HEK293 (cell line): ENCODE results near the gene BCL2L13.

Experiments used
- CTCF ChIA-PET: fragments of 350-600 bp; formaldehyde crosslinking; extraction: SDS; loops from one replicate; lab custom pipeline; 2021; ENCODE audit warnings: antibody characterized with exemption; lab: Yijun Ruan, JAX
- POLR2A ChIA-PET: fragments of 300-600 bp; formaldehyde crosslinking; extraction: SDS; loops from one replicate; lab custom pipeline; 2020; ENCODE audit warnings: antibody characterized with exemption, inconsistent platforms; lab: Yijun Ruan, JAX
- H3K27ac ChIP-seq: fragments of 200-500 bp; sonication (Bioruptor generic); 2 replicates; pipeline ENCODE4 v1.5.1; 2014; ENCODE audit warnings: low read depth, low read length, control low read depth, inconsistent platforms; ENCODE audit errors: extremely low read depth
- H3K36me3 ChIP-seq, 2 experiments: fragments of 200-500 bp in 1 of 2; sonication (Bioruptor generic) in 1 of 2; 1 replicate in 1 of 2; 2 replicates in 1 of 2; pipeline ENCODE4 v1.5.1; 2014 to 2017; ENCODE audit warnings: inconsistent platforms in 2 of 2, low read length in 2 of 2; ENCODE audit not compliant: control insufficient read depth in 2 of 2, insufficient read depth in 1 of 2
- H3K4me1 ChIP-seq: fragments of 200-500 bp; sonication (Bioruptor generic); 2 replicates; pipeline ENCODE4 v1.5.1; 2014; ENCODE audit warnings: mild to moderate bottlenecking, low read length, inconsistent platforms; ENCODE audit not compliant: control insufficient read depth, insufficient read depth
- H3K4me3 ChIP-seq: 2 replicates; pipeline ENCODE4 v1.5.1; 2011; ENCODE audit warnings: low read depth, mild to moderate bottlenecking, control low read depth, low read length, moderate library complexity
- H3K9me3 ChIP-seq: fragments of 200-500 bp; sonication (Bioruptor generic); 2 replicates; pipeline ENCODE4 v1.5.1; 2014; ENCODE audit warnings: low read depth, low read length, inconsistent platforms; ENCODE audit not compliant: control insufficient read depth, insufficient read depth
- CTCF ChIP-seq: fragments of 450-650 bp; formaldehyde crosslinking; IDR thresholded peaks from 2 replicates; pipeline ENCODE4 v1.5.1; 2016; ENCODE audit warnings: missing biosample characterization, missing genetic modification characterization
- GLIS1 ChIP-seq: fragments of 450-650 bp; formaldehyde crosslinking; IDR thresholded peaks from 2 replicates; pipeline ENCODE4 v1.5.1; 2016; ENCODE audit warnings: missing biosample characterization, missing genetic modification characterization
- HIC1 ChIP-seq: fragments of 450-650 bp; formaldehyde crosslinking; IDR thresholded peaks from 2 replicates; pipeline ENCODE4 v1.5.1; 2016; ENCODE audit warnings: missing biosample characterization, missing genetic modification characterization
- HOXC10 ChIP-seq: sonication (generic); formaldehyde crosslinking; IDR thresholded peaks from 2 replicates; pipeline ENCODE4 v1.8.1; 2023; ENCODE audit warnings: mild to moderate bottlenecking, missing genetic modification reagents
- IKZF3 ChIP-seq: fragments of 450-650 bp; IDR thresholded peaks from 2 replicates; pipeline ENCODE4 v1.5.0; 2018; ENCODE audit warnings: missing biosample characterization, mild to moderate bottlenecking, missing genetic modification characterization, moderate library complexity
- KLF10 ChIP-seq: fragments of 450-650 bp; IDR thresholded peaks from 2 replicates; pipeline ENCODE4 v1.5.1; 2018; ENCODE audit warnings: missing biosample characterization, mild to moderate bottlenecking, missing genetic modification characterization
- KLF8 ChIP-seq: fragments of 450-650 bp; formaldehyde crosslinking; IDR thresholded peaks from 2 replicates; pipeline ENCODE4 v1.5.1; 2016; ENCODE audit warnings: missing biosample characterization, missing genetic modification characterization
- MZF1 ChIP-seq: fragments of 450-650 bp; formaldehyde crosslinking; IDR thresholded peaks from 2 replicates; pipeline ENCODE4 v1.5.1; 2017; ENCODE audit warnings: missing biosample characterization, missing genetic modification characterization, borderline replicate concordance
- ZNF140 ChIP-seq: fragments of 450-650 bp; formaldehyde crosslinking; IDR thresholded peaks from 2 replicates; pipeline ENCODE4 v1.5.1; 2016; ENCODE audit warnings: missing biosample characterization, missing genetic modification characterization
- ZNF214 ChIP-seq: fragments of 450-650 bp; formaldehyde crosslinking; IDR thresholded peaks from 2 replicates; pipeline ENCODE4 v1.5.1; 2017; ENCODE audit warnings: missing biosample characterization, mild to moderate bottlenecking, missing genetic modification characterization, borderline replicate concordance
- ZNF221 ChIP-seq: fragments of 450-650 bp; formaldehyde crosslinking; IDR thresholded peaks from 2 replicates; pipeline ENCODE4 v1.5.1; 2017; ENCODE audit warnings: missing biosample characterization, missing genetic modification characterization, borderline replicate concordance
- ZNF311 ChIP-seq: fragments of 450-650 bp; formaldehyde crosslinking; IDR thresholded peaks from 2 replicates; pipeline ENCODE4 v1.5.1; 2017; ENCODE audit warnings: missing biosample characterization, missing genetic modification characterization, borderline replicate concordance
- ZNF341 ChIP-seq: fragments of 450-650 bp; formaldehyde crosslinking; IDR thresholded peaks from 2 replicates; pipeline ENCODE4; 2016; ENCODE audit warnings: low read depth, missing biosample characterization, missing genetic modification characterization
- ZNF350 ChIP-seq: fragments of 450-650 bp; formaldehyde crosslinking; IDR thresholded peaks from 2 replicates; pipeline ENCODE4 v1.5.0; 2017; ENCODE audit warnings: missing biosample characterization, mild to moderate bottlenecking, missing genetic modification characterization
- ZNF391 ChIP-seq: fragments of 450-650 bp; formaldehyde crosslinking; IDR thresholded peaks from 2 replicates; pipeline ENCODE4 v1.5.1; 2016; ENCODE audit warnings: low read depth, missing biosample characterization, missing genetic modification characterization, borderline replicate concordance
- ZNF423 ChIP-seq: fragments of 450-650 bp; formaldehyde crosslinking; IDR thresholded peaks from 2 replicates; pipeline ENCODE4 v1.5.1; 2016; ENCODE audit warnings: missing biosample characterization, missing genetic modification characterization
- ZNF558 ChIP-seq: fragments of 450-650 bp; formaldehyde crosslinking; IDR thresholded peaks from 2 replicates; pipeline ENCODE4 v1.5.1; 2016; ENCODE audit warnings: missing biosample characterization, missing genetic modification characterization
- ZNF560 ChIP-seq: fragments of 450-650 bp; formaldehyde crosslinking; IDR thresholded peaks from 2 replicates; pipeline ENCODE4 v1.5.1; 2017; ENCODE audit warnings: missing biosample characterization, missing genetic modification characterization, borderline replicate concordance
- ZNF596 ChIP-seq: fragments of 450-650 bp; IDR thresholded peaks from 2 replicates; pipeline ENCODE4 v1.5.0; 2018; ENCODE audit warnings: missing biosample characterization, mild to moderate bottlenecking, missing genetic modification characterization, moderate library complexity
- ZNF654 ChIP-seq: fragments of 450-650 bp; formaldehyde crosslinking; IDR thresholded peaks from 2 replicates; pipeline ENCODE4 v1.5.1; 2016; ENCODE audit warnings: low read depth, missing biosample characterization, missing genetic modification characterization
- ZNF660 ChIP-seq: fragments of 450-650 bp; IDR thresholded peaks from 2 replicates; pipeline ENCODE4 v1.5.1; 2018; ENCODE audit warnings: missing biosample characterization, mild to moderate bottlenecking, missing genetic modification characterization
- ZNF707 ChIP-seq: fragments of 450-650 bp; formaldehyde crosslinking; IDR thresholded peaks from 2 replicates; pipeline ENCODE4 v1.5.1; 2016; ENCODE audit warnings: missing biosample characterization, missing genetic modification characterization
- ZNF768 ChIP-seq: fragments of 450-650 bp; formaldehyde crosslinking; IDR thresholded peaks from 2 replicates; pipeline ENCODE4 v1.5.1; 2018; ENCODE audit warnings: missing biosample characterization, mild to moderate bottlenecking, missing genetic modification characterization
- ZNF785 ChIP-seq: fragments of 450-650 bp; formaldehyde crosslinking; IDR thresholded peaks from 2 replicates; pipeline ENCODE4 v1.5.1; 2016; ENCODE audit warnings: missing biosample characterization, missing genetic modification characterization
- ZSCAN23 ChIP-seq: fragments of 450-650 bp; formaldehyde crosslinking; IDR thresholded peaks from 2 replicates; pipeline ENCODE4 v1.5.1; 2016; ENCODE audit warnings: missing biosample characterization, missing genetic modification characterization
- TF ChIP-seq, protein P1 (sequence below): fragments of 450-650 bp; formaldehyde crosslinking; IDR thresholded peaks from 2 replicates; pipeline ENCODE4 v1.5.1; 2017; ENCODE audit warnings: missing biosample characterization, missing genetic modification characterization

BCL2L13 gene

DNA sequence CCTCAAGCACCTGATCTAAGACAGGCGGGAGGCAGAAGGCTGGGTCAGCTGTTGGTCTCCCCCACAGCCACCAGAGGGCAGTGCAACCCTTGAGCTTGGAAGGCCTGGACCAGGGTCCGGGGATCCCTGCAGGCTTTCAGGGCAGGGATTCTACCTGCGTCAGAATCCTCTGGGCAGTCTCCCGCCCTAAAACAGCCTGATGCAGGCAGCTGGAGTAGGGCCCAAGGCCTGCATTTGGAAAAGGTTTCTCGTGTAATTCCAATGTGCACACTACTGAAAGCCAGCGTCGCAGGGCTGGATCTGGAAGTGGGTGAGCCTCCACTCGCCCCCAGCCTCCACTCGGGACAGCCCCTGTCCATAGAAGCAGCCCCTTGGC is 104.0 kb downstream of the BCL2L13 start:
- Histone ChIP-seq H3K36me3 (peaks cover 0 to 17% of the 10 kb centered on the region in 2 experiments; a peak in 1 of 3 replicates), H3K27ac (no peak overlapping the region), H3K4me3 (no peak overlapping the region), H3K9me3 (no peaks in the 10 kb centered on the region), H3K4me1 (no peaks in the 10 kb centered on the region)
- TF ChIP-seq ZNF596 (tag by site-specific recombination): no peak
- TF ChIP-seq ZNF423 (tag by site-specific recombination): no peak
- 0 out of 2 replicates have a peak, but pooled peaks have one; percentile 27 for TF ChIP-seq ZNF660 (tag by site-specific recombination)
- peak; percentile 39; the same call in 1 of the 2 replicates for TF ChIP-seq CTCF (tag by site-specific recombination)
- peak; percentile 79 for TF ChIP-seq ZNF654 (tag by site-specific recombination)
- TF ChIP-seq, protein P1, sequence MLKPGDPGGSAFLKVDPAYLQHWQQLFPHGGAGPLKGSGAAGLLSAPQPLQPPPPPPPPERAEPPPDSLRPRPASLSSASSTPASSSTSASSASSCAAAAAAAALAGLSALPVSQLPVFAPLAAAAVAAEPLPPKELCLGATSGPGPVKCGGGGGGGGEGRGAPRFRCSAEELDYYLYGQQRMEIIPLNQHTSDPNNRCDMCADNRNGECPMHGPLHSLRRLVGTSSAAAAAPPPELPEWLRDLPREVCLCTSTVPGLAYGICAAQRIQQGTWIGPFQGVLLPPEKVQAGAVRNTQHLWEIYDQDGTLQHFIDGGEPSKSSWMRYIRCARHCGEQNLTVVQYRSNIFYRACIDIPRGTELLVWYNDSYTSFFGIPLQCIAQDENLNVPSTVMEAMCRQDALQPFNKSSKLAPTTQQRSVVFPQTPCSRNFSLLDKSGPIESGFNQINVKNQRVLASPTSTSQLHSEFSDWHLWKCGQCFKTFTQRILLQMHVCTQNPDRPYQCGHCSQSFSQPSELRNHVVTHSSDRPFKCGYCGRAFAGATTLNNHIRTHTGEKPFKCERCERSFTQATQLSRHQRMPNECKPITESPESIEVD (tag by site-specific recombination): no peak
- no peak for TF ChIP-seq HOXC10
- TF ChIP-seq ZNF341 (tag by site-specific recombination): no peak
- ChIA-PET POLR2A (interaction anchor here (1.4 to 1.7 kb wide), 2 partner anchors 31 to 335 kb away, joined by 3 to 9 read pairs; partner anchors contain the start of gene PEX26), CTCF (interaction anchor here (0.5 to 7.1 kb wide), 35 partner anchors 8 to 423 kb away, joined by 3 to 74 read pairs (median 5); partner anchors contain the start of genes BID and PEX26)

DNA sequence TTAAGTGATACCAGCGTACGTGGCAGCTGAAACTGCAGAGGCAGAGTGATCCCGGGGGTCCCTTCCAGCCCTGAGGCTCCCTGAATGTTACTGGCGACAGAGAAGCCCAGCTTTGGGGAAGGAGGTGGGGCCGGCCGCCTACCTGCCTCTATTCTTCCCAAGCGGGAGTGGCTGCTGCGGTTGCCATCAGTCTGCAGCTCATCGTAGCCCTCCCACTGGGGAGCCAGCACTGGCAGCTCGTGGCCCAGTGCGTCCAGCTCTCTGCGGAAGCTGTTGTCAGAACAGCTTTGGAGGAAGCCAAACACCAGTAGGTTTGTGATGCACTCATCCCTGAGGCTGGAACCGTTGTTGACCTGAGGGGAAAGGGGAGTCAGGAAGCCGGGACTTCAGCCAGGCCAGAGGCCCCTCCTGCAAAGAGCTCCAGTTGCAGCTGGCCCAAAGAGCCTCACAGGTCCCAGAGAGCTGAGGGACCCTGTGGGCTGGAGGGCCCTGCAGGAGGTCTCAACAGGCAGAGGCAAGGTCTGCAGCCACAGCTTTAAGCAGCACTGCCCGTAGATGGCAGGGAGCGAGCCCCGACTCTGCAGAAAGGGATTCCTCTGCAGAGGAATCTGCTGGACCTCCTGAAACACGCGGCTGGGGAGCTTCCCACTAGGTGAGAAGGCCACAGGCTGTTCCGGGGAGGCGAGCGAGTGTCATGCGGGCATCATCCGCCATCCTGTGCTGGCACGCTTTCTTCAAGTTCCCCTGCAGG is 105.3 kb downstream of the BCL2L13 start:
- H3K36me3 ChIP-seq: peaks cover 0 to 5% of the 10 kb centered on the region in 2 experiments; a peak in 1 of 3 replicates
- ChIA-PET POLR2A (no interaction called here), CTCF (interaction anchor here (0.6 to 7.1 kb wide), 16 partner anchors 9 to 332 kb away, joined by 3 to 74 read pairs (median 6); partner anchors contain the start of genes BID and PEX26)
- H3K9me3 ChIP-seq: no peaks in the 10 kb centered on the region
- H3K27ac ChIP-seq: no peak overlapping the region
- TF ChIP-seq ZNF768 (tag by site-specific recombination): no peak
- 0 out of 2 replicates have a peak, but pooled peaks have one; percentile 37 for TF ChIP-seq GLIS1 (tag by site-specific recombination)
- no peaks in the 10 kb centered on the region for H3K4me1 ChIP-seq
- H3K4me3 ChIP-seq: no peak overlapping the region

DNA sequence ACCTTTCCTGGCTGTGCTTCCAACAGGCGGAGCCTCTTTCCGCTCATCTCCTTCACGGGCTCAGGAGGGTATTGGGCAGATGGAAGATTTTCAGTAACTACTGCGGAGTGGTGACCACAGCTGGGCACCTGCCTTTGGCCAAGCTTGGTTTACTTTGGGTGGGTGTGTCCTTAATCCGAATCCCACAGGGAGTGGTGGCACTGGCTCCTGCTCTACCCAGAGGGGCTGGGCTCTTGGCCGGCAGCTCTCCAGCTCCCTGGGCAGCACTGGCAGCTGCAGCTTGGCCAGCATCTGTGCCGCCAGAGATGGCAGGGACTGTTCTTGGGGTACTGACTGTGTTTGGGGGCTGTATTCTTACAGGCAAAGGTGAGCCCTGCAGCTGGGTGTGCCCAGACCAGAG is 105.9 kb downstream of the BCL2L13 start:
- H3K4me1 ChIP-seq: no peaks in the 10 kb centered on the region
- ChIA-PET CTCF (interaction anchor here (0.8 to 7.1 kb wide), 8 partner anchors 10 to 332 kb away, joined by 3 to 74 read pairs (median 6); partner anchors contain the start of gene PEX26), POLR2A (no interaction called here)
- H3K9me3 ChIP-seq: no peaks in the 10 kb centered on the region
- H3K36me3 ChIP-seq: peaks cover 0 to 3% of the 10 kb centered on the region in 2 experiments; a peak in 1 of 3 replicates
- no peak overlapping the region for H3K4me3 ChIP-seq
- no peak overlapping the region for H3K27ac ChIP-seq
- TF ChIP-seq ZNF707 (tag by site-specific recombination): no peak
- TF ChIP-seq ZNF311 (tag by site-specific recombination): no peak
- TF ChIP-seq HIC1: no peak
- TF ChIP-seq IKZF3 (tag by site-specific recombination): no peak
- no peak for TF ChIP-seq KLF10 (tag by site-specific recombination)
- no peak for TF ChIP-seq ZNF560 (tag by site-specific recombination)
- no peak for TF ChIP-seq ZSCAN23 (tag by site-specific recombination)
- TF ChIP-seq ZNF221 (tag by site-specific recombination): no peak
- no peak for TF ChIP-seq ZNF140 (tag by site-specific recombination)
- no peak for TF ChIP-seq ZNF391
- no peak for TF ChIP-seq ZNF785 (tag by site-specific recombination)
- TF ChIP-seq ZNF350 (tag by site-specific recombination): no peak
- TF ChIP-seq MZF1: no peak
- TF ChIP-seq ZNF214: no peak
- TF ChIP-seq ZNF558: no peak
- no peak for TF ChIP-seq KLF8 (tag by site-specific recombination)
